ENCODE results near the gene KIAA1217.

KIAA1217 gene

GRCh38 chr10:24193330-24193729 is 15.6 kb upstream of the KIAA1217 start:
- Histone ChIP-seq H4K20me1 (ENCODE audit: insufficient read depth, low read length, poor library complexity, severe bottlenecking) (no peaks in the 10 kb centered on the region), H3K36me3 (ENCODE audit: insufficient read depth, low read length) (no peaks in the 10 kb centered on the region), H3F3A (ENCODE audit: low read depth) (no peaks in the 10 kb centered on the region), H3K4me2 (ENCODE audit: low read depth, low read length, poor library complexity, severe bottlenecking) (no peak overlapping the region), H3K27me3 (ENCODE audit: insufficient read depth, low read length, poor library complexity, severe bottlenecking) (no peaks in the 10 kb centered on the region), H3K4me1 (ENCODE audit: insufficient read depth, low read length, poor library complexity, severe bottlenecking) (no peaks in the 10 kb centered on the region), H3K4me3 (ENCODE audit: low read length, poor library complexity, severe bottlenecking) (no peak overlapping the region), H2AFZ (ENCODE audit: low read length) (no peak overlapping the region), H3K79me2 (ENCODE audit: insufficient read depth, low read length) (no peaks in the 10 kb centered on the region), H3K9me2 (replicated peaks; ENCODE audit: low read depth, low read length) (no peaks in the 10 kb centered on the region), H3K9ac (ENCODE audit: low read depth, low read length, poor library complexity, severe bottlenecking) (no peak overlapping the region), H3K9me3 (ENCODE audit: insufficient read depth, low read depth, low read length) (no peaks in the 10 kb centered on the region)
- TF ChIP-seq CTCF (conservative IDR thresholded peaks at IDR 0.05; ENCODE audit: low read length) (no peak), EZH2phosphoT487 (IDR thresholded peaks at IDR 0.05; ENCODE audit: borderline replicate concordance) (no peak)

- Histone ChIP-seq H2AFZ (ENCODE audit: low read length) (no peak overlapping the region), H3K9me2 (replicated peaks; ENCODE audit: low read depth, low read length) (no peaks in the 10 kb centered on the region), H3K4me3 (ENCODE audit: low read length, poor library complexity, severe bottlenecking) (no peak overlapping the region), H3K79me2 (ENCODE audit: insufficient read depth, low read length) (no peaks in the 10 kb centered on the region), H3F3A (ENCODE audit: low read depth) (no peaks in the 10 kb centered on the region), H3K36me3 (ENCODE audit: insufficient read depth, low read length) (no peaks in the 10 kb centered on the region), H3K4me1 (ENCODE audit: insufficient read depth, low read length, poor library complexity, severe bottlenecking) (no peaks in the 10 kb centered on the region), H4K20me1 (ENCODE audit: insufficient read depth, low read length, poor library complexity, severe bottlenecking) (no peaks in the 10 kb centered on the region), H3K4me2 (ENCODE audit: low read depth, low read length, poor library complexity, severe bottlenecking) (no peak overlapping the region), H3K9me3 (ENCODE audit: insufficient read depth, low read depth, low read length) (no peaks in the 10 kb centered on the region), H3K27me3 (ENCODE audit: insufficient read depth, low read length, poor library complexity, severe bottlenecking) (no peaks in the 10 kb centered on the region), H3K9ac (ENCODE audit: low read depth, low read length, poor library complexity, severe bottlenecking) (no peak overlapping the region)
- no peak for TF ChIP-seq CTCF (conservative IDR thresholded peaks at IDR 0.05; ENCODE audit: low read length)
- TF ChIP-seq EZH2phosphoT487 (IDR thresholded peaks at IDR 0.05; ENCODE audit: borderline replicate concordance) = no peak
Observed at GRCh38 chr10:24197263-24197662, 11.7 kb upstream of the KIAA1217 start.

GRCh38 chr10:24201503-24202180 is 7.3 kb upstream of the KIAA1217 start:
- H3K4me3 ChIP-seq (ENCODE audit: low read length, poor library complexity, severe bottlenecking) = no peak overlapping the region
- no peak overlapping the region for H2AFZ ChIP-seq (ENCODE audit: low read length)
- no peaks in the 10 kb centered on the region for H3K36me3 ChIP-seq (ENCODE audit: insufficient read depth, low read length)
- no peak for TF ChIP-seq CTCF (conservative IDR thresholded peaks at IDR 0.05; ENCODE audit: low read length)
- no peaks in the 10 kb centered on the region for H4K20me1 ChIP-seq (ENCODE audit: insufficient read depth, low read length, poor library complexity, severe bottlenecking)
- no peaks in the 10 kb centered on the region for H3K79me2 ChIP-seq (ENCODE audit: insufficient read depth, low read length)
- no peaks in the 10 kb centered on the region for H3K27me3 ChIP-seq (ENCODE audit: insufficient read depth, low read length, poor library complexity, severe bottlenecking)
- H3K4me1 ChIP-seq (ENCODE audit: insufficient read depth, low read length, poor library complexity, severe bottlenecking) = no peaks in the 10 kb centered on the region
- H3K9me2 ChIP-seq (replicated peaks; ENCODE audit: low read depth, low read length) = no peaks in the 10 kb centered on the region
- H3K4me2 ChIP-seq (ENCODE audit: low read depth, low read length, poor library complexity, severe bottlenecking) = no peak overlapping the region
- H3K9me3 ChIP-seq (ENCODE audit: insufficient read depth, low read depth, low read length) = no peaks in the 10 kb centered on the region
- no peaks in the 10 kb centered on the region for H3F3A ChIP-seq (ENCODE audit: low read depth)
- H3K9ac ChIP-seq (ENCODE audit: low read depth, low read length, poor library complexity, severe bottlenecking) = no peak overlapping the region
